Activated T-cell treated with anti-CD3 and anti-CD28 coated beads for 24 hours (primary cell): ENCODE data around the gene TMEM19.

Experiments
- DNase-seq: peaks from one replicate; pipeline ENCODE4 v3.0.0-alpha.2; 2020; ENCODE audit warnings: low read depth

The TMEM19 gene

GRCh38 chr12:71685914-71686657 is at the start of gene TMEM19:
Gene TMEM19, plus strand, starts transcription at chr12:71686082. Its CDS starts 599 bp downstream, at chr12:71686681.
- peak; percentile 74 for DNase-seq

- no peak for DNase-seq
Observed at GRCh38 chr12:71636704-71637115, 49.2 kb upstream of the TMEM19 start.

GRCh38 chr12:71638499-71638898 is 47.4 kb upstream of the TMEM19 start:
- no peak for DNase-seq

GRCh38 chr12:71639341-71639760 is 46.5 kb upstream of the TMEM19 start:
- no peak for DNase-seq

- DNase-seq: no peak
Observed at GRCh38 chr12:71640316-71640715, 45.6 kb upstream of the TMEM19 start.

- no peak for DNase-seq
Observed at GRCh38 chr12:71641390-71641789, 44.5 kb upstream of the TMEM19 start.

- no peak for DNase-seq
Observed at GRCh38 chr12:71642264-71642663, 43.6 kb upstream of the TMEM19 start.

GRCh38 chr12:71645268-71645667 is 40.6 kb upstream of the TMEM19 start:
- no peak for DNase-seq

- DNase-seq: no peak
Observed at GRCh38 chr12:71646512-71646911, 39.4 kb upstream of the TMEM19 start.

GRCh38 chr12:71648537-71648936 is 37.3 kb upstream of the TMEM19 start:
- DNase-seq: no peak

GRCh38 chr12:71649401-71649800 is 36.5 kb upstream of the TMEM19 start:
- no peak for DNase-seq

- DNase-seq: no peak
Observed at GRCh38 chr12:71652656-71653055, 33.2 kb upstream of the TMEM19 start.

GRCh38 chr12:71653137-71653536 is 32.7 kb upstream of the TMEM19 start:
- no peak for DNase-seq

GRCh38 chr12:71654200-71654599 is 31.7 kb upstream of the TMEM19 start:
- no peak for DNase-seq

- DNase-seq: no peak
Observed at GRCh38 chr12:71655495-71655894, 30.4 kb upstream of the TMEM19 start.

GRCh38 chr12:71655907-71656306 is 30.0 kb upstream of the TMEM19 start:
- DNase-seq: no peak

GRCh38 chr12:71656740-71657139 is 29.1 kb upstream of the TMEM19 start:
- no peak for DNase-seq

- no peak for DNase-seq
Observed at GRCh38 chr12:71661977-71662530, 23.8 kb upstream of the TMEM19 start.

GRCh38 chr12:71662849-71663560 is 22.9 kb upstream of the TMEM19 start:
- peak; percentile 59 for DNase-seq

- peak; percentile 86 for DNase-seq
Observed at GRCh38 chr12:71663561-71664410, 22.1 kb upstream of the TMEM19 start, which contains the start of the genes THAP2 and ZFC3H1. Gene THAP2, plus strand, starts transcription at chr12:71664301. Its CDS starts 209 bp downstream, at chr12:71664510. Gene ZFC3H1, minus strand, starts transcription at chr12:71663848. Its CDS starts 238 bp downstream, at chr12:71663610.

GRCh38 chr12:71664411-71665089 is 21.3 kb upstream of the TMEM19 start:
- DNase-seq: no peak
